Left cardiac atrium (tissue), 4 donors: ENCODE data around the gene NKD2. TPM values are rescaled to one million over a fixed set of nuclear protein-coding genes. Genes with fewer than 3 reads are reported as not detected.
"Not testable (repeated sequence)": the region's sequence is repeated elsewhere in the genome, so short reads cannot be mapped to it uniquely, and the experiment has no call there.

Experiments
- ATAC-seq, 2 donors: fragments of 200-7000 bp; cut with Tn5 transposase; one replicate each; pipeline ENCODE4 v1.9.1; 2020; ENCODE audit warnings: mild to moderate bottlenecking in 2 of 2, moderate library complexity in 2 of 2
- DNase-seq: peaks from one replicate; pipeline ENCODE4 v3.0.0-alpha.2; 2020
- intact Hi-C, 2 donors: fragments of 100-400 bp; cut with DNase I; formaldehyde crosslinking; loops; one replicate each; pipeline versions ENCODE4 v1.14.1 to v1.15.1; 2022 to 2023
- total RNA-seq, 2 donors: library from RNA; stranded (reverse); fragmentation: NEBNext Ultra II Directional; extraction: Animal tissue kit (Norgen Biotek cat#: 25700); gene quantifications; one replicate each; pipeline ENCODE4 v1.2.1, GENCODE V29; 2021
- donor health status: DM: no; HTN: yes; CAD: no.
- donor health status: DM: no; HTN: yes; CAD: no; lungs with severe emphysema.
- donor health status: DM: yes; HTN: yes; CAD: no.
- donor health status: Dilated cardiomyopathy.

Gene NKD2
- total RNA-seq, 2 donors from 2014 or later = 4.4 to 10.4 TPM

DNA sequence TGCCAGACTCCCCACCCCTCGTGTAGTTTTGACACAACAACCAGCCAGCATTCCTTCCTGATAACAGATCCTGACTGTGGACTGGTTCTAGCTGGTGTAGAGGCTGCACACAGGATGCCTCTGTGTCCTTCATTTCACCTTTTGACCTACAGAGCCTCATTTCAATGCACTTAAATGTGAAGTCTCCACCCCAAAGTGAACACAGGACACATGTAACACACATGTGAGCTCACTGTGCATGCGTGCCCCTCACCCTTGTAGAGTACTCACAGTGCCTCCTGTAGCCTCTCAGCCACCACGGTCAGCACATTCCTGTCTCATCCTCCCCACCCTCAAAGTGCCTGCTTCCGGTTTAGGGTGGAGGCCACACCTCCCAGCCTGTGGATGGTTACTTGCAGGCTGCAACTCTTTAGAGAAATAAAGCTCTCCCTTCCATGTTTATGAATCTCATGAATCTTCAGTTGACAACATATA is 11.6 kb upstream of the NKD2 start:
- intact Hi-C loops = loop anchor here in 1 of 2 donors (10.0 kb wide), 1 partner anchor 72 kb away; no protein-coding TSS in a partner anchor
- ATAC-seq = peak; percentile 61 to 65
- DNase-seq = peak; percentile 59

DNA sequence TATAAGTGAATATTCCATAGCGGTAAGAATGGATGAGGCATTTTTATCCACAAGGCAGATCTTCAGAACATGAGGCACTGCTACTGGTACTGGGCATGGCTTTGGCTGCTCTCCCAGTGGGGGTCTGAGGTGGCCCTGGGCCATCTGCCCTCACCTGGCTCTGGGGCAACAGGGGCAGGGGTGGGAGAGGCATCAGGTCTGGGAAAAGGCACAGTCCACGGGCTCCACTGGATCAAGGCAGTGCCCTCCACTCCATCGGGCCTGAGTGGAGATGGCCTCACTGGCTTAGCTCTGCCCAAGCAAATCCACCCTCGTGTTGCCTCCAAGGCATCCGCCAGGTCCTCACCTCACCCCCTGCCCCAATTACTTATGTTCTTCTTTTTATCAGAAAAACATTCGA is 10.9 kb upstream of the NKD2 start:
- intact Hi-C loops = loop anchor here in 1 of 2 donors (10.0 kb wide), 1 partner anchor 73 kb away; no protein-coding TSS in a partner anchor
- ATAC-seq (no peak), DNase-seq (no peak)

DNA sequence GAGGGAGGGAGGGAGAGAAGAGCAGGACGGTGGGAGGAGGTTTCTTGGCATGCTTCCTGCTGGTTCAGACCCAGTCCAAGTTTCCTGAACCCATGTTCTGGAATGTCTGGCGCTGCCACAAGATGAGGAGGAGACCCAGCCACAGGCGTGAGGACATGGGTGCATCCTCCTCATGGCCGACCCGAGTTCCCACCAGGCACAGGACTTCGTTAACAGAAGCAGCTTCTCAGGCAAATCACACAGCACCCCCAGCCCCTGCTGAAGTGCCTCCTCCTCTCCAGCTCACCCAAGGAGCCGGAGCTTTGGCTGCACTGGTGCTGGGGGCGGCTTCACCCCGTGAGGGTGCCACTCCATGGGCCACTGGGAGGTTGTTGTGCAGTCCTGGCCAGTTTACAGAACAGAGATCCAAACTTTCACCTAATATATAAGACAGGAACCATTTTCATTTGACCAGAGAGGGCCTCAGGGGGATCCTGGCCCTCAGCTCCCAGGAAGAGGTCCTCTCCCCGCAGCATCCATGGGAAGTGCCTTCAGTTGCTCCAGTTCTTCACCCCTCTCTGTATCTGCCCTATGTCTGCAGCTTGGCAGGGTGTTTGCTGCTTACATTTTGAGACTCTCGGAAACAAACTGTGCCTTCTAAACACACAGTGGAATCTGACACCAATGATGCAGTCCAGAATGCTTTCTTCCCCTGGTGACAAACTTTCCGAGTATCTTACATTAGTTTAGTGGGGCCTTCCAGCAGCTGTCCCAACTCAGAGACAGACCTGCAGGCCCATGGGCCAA is 10.2 kb upstream of the NKD2 start:
- intact Hi-C loops = loop anchor here in 1 of 2 donors (10.0 kb wide), 1 partner anchor 74 kb away; no protein-coding TSS in a partner anchor
- ATAC-seq = no peak
- peak; percentile 29 for DNase-seq

DNA sequence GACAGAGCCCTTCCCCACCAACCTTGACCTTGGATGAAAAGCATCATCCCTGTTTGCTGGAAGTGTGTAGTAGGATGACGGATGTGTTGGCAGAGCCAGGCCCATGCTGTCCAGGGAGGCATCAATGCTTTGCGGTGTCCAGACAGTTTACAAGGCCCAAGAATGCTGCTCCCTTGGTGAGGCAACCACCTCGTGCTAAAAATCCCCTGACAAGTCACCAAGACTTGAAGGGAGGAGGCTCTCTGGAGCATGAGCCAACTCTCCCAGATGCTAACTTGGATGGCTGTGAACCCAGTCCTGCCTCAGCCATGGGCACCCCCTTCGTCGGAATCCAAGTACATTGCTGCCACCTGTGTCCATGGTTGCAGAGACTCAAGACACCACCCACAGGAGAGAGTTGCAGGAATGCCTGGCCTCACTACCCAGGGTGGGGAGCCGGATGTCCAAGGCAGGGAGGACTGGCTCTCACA is 9.5 kb upstream of the NKD2 start:
- DNase-seq = peak; percentile 28
- intact Hi-C loops = loop anchor here in 1 of 2 donors (10.0 kb wide), 1 partner anchor 74 kb away; no protein-coding TSS in a partner anchor
- no peak for ATAC-seq

DNA sequence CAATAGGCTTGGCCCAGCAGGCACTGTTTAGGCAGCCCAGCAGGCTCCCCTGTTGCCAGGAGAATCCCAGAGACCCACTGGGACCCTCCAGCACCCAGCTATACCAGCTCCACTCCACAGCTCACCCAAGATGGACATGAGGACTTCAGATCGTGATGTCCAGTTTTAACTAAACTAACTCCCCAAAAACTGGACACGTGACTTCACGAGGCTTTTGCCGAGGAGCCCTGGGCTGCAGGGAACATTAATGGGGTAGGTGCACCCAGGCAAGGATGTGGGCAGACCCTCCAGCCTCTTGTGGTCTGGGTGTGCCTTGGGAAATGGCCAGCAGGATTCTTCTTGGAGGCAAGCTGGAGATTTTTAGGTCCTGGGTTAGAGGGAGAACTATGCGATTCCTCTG is 8.9 kb upstream of the NKD2 start:
- no peak for ATAC-seq
- intact Hi-C loops = loop anchor here in 1 of 2 donors (10.0 kb wide), 1 partner anchor 75 kb away; no protein-coding TSS in a partner anchor
- no peak for DNase-seq

DNA sequence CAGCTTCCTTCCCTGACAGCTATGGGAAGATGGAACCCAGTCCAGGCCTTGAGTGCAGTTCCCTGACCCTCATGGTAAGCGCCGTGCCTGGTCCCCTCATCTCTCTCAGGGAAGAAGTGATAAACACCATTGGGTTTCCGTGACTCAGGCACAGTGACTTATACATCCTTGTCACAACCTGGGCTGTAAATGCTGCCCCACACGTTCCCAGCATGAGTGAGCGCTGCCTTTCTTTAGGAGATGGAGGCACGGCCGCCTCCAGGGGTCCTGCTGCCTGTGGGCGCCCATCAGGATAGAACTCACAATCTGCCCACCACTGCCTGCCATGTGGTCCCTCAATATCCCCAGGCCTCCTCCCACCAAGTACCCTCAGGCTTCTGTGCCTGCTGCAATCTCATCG is 8.3 kb upstream of the NKD2 start:
- DNase-seq (no peak), ATAC-seq (no peak)
- intact Hi-C loops = no loop called here

DNA sequence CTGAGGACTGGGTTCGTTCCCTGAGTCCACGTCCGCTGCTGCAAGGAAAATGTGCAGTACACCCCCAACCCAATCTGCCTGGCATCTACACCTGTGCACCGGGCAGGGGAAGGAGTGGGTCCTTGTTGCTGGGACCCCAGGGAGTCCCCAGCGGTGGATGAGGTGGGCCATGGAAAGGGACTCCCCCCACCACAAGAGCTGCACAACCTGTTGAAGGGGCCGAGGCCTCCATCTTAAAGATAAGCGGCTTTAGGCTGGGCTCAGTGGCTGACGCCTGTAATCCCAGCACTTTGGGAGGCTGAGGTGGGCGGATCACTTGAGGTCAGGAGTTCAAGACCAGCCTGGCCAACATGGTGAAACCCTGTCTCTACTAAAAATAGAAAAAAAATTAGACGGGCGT is 7.8 kb upstream of the NKD2 start:
- intact Hi-C loops, DNase-seq, ATAC-seq: not testable (repeated sequence)

DNA sequence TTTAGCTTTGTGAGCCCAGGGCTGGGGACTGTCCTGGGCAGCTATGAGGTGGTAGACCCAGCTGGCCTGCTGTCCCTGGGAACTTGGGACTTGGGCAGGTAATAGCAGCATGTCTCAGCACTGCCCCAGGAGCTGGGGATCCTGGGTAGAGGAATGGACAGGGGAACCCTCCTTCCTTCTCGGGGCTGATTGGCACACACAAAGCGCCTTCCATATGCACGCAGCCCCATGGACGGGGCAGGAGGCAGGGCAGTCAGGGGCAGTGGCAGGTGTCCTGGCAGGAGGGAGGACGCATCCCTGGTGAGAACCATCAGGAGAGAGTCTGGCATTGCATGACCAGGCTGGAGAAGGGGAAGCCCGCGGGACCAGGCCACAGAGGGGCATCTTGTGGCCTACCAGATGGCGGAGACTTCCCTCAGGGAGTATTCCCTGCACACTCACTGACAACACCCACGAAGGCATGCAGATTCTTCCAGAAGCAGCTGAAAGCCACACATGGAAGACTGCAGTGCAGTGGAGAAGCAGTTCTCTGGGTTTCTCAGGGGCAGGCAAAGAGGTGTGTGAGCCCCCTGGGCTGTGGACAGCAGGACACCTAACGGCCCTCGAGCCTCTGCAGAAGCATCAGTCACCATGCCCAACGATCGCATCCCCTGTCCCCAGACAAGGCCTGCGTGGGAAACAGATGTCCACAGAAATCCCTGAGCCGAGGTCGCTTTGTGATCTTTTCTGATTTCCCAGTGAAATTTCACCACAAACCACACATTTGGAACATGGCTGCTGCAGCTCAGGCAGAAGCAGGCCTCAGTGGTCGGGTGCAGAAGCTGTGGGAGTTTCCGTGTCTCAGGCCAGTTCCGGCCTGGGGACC is 7.0 kb upstream of the NKD2 start:
- no peak for DNase-seq
- no peak for ATAC-seq
- intact Hi-C loops = no loop called here

DNA sequence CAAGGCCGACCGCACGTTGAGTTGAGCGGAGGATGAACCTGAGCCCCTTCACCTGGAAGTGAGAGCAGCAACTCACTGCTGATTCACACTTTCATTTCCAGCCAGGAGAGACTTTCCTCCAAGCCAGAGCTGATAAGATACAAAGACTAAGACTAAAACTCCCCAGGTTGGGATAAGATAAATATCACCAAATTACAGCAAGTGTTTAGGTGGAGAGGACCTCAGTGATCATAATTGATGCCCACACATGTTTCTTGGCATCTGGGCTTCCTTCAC is 6.4 kb upstream of the NKD2 start:
- intact Hi-C loops = no loop called here
- ATAC-seq (no peak), DNase-seq (no peak)

DNA sequence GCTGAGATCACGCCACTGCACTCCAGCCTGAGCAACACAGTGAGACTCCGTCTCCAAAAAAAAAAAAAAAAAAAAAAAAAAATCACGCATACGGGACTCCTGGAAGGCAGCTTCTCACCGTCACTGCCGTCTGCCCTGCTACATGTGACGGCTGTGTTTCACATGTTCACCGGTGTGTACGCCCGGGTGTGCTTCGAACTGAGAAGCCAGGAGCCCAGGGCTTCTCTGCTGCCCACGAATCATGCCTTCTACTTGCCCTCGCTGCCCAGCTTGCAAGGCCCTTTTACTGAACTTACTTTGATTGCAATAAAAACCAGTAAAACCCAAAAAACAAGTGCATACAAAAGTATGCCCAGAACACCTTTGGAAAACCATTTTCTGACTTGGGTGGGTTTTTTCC is 5.8 kb upstream of the NKD2 start:
- ATAC-seq = no peak
- intact Hi-C loops = no loop called here

DNA sequence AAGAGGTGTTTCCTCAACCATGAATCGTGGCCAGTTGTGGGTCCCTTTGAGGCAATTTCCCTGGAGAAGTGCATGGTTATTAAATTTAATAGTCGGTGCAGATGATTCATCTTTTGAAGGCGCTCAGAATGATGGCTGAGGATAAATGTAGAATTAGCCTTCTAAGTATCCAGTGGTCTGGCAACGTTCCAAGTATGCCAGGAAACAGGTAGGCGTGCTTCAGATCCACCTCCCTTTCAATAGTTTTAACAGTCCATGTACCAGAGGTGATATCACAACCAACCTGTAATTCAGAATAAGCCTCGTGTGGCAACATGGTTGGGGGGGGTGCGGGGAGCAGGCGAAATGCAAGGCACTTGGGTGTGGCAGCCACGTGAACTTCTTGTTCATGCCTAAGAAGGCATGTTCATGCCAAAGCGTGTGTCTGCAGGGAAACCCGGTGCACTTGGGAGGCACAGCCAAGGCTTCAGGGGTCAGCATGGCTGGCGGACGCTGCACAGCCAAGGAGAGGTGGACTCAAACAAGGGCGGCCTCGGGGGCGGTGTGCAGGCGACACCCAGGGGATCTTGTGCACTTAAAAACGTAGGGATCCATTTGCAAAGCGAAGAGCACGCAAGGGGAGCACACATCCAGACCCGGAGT is 5.2 kb upstream of the NKD2 start:
- no peak for DNase-seq
- no peak for ATAC-seq
- intact Hi-C loops = no loop called here

More for the DNA sequence above, 5.8 kb upstream of the NKD2 start:
- DNase-seq = no peak

DNA sequence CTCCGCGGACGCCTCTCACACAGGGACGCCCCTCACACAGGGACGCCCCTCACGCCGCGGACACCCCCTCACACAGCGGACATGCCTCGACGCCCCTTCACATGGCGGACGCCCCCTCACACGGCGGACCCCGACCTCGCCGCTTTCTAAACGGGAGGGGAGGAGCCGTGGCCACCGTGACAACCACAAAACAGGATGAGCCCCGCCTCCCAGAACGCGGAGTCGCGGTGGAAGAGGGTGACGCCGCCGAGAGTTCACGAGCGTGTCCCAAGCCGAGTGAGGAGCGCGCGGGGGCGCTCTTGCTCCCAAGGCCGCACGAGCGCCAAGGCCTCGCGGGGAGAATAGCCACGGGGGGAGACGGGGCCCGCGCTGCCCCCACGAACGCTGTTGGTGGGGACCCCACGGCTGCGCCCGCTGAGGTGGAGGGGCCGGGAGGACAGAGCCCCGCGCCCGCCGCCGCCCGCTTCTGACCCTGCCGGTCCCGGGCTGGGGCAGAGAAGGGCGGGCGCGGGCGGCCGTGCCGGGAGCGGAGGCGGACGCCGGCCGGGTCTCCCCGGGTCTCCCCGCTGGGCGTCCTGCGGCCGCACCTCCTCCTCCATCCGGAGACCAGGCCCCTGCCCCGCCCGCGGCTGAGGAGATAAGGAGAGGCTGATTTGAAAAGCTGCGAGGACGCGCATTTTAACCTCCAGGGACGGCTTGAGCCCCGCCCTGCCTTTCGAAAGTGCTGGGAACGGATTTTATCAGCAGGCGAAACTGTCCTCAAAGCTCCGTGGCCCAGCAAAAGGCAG is 3.9 kb upstream of the NKD2 start:
- ATAC-seq (peak; percentile 80 to 84), DNase-seq (peak; percentile 90)
- intact Hi-C loops = loop anchor here in 1 of 2 donors (5.0 kb wide), 1 partner anchor 133 kb away; no protein-coding TSS in a partner anchor

DNA sequence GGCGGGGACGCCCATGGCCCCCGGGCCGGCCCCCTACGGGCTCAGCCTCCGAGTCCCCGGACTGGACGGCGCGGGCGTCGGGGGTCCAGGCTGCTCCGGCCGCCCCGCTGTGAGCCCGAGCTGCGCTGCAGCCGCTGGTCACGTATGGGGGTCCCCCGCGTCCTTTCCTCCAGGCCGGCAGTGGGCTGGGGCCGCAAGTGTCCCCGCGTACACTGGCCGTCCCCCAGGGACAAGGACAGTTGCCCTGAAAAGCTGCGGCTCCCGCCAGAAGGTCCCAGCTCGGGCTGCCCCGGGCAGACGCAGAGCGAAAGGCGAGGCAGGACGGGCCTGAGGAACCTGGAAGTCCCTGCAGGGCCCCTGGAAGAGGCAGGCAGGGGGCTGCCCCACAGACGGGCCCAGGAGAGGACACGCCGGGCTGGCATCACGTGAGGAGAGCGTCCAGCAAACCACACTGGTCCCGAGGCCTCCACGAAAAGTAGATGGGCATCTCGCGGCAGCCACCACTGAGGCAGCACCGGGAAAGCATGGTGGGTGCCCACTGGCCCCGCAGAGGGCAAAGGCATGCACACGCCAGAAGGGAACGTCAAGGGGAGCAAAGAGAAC is 3.3 kb upstream of the NKD2 start:
- no peak for ATAC-seq
- intact Hi-C loops = loop anchor here in 1 of 2 donors (5.0 kb wide), 1 partner anchor 132 kb away; no protein-coding TSS in a partner anchor

DNA sequence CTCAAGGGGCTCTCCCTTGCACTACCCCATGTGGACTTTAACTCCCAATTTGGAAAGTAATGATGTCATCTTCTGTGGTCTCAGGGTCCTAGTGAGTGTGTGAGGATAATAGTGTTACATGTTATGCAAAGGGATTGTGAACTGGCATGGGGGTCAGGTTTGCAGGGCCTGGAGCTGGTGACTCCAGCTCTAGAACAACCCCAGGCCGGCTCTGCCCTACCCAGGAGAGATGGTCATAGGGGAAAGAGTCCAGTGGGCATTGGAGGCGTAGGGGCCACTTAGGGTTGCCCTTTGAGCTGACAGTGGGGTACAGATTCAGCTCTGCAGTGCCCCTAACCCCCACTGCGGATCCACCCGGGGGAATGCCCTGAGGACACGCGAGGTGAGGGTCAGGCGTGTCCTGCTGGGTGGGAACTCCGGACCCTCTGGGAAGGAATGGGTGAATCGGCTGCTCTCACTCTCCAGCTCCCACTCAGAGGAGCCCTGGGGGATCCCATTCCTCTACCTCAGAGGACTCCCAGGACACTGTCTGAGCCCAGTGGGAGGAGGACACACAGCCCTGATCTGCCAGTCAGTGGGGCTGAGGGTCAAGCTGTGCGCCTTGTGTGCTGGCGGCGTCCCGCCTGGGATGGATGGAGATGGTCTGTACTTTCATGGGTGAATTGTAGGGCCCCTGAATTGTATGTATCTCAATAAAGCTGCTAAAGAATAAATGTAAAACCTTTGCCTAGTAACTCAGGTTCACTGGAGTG is 2.5 kb upstream of the NKD2 start:
- intact Hi-C loops = loop anchor here in 1 of 2 donors (5.0 kb wide), 1 partner anchor 131 kb away; no protein-coding TSS in a partner anchor
- ATAC-seq = no peak
- DNase-seq = peak; percentile 20

More for the DNA sequence above, 3.3 kb upstream of the NKD2 start:
- peak; percentile 36 for DNase-seq

DNA sequence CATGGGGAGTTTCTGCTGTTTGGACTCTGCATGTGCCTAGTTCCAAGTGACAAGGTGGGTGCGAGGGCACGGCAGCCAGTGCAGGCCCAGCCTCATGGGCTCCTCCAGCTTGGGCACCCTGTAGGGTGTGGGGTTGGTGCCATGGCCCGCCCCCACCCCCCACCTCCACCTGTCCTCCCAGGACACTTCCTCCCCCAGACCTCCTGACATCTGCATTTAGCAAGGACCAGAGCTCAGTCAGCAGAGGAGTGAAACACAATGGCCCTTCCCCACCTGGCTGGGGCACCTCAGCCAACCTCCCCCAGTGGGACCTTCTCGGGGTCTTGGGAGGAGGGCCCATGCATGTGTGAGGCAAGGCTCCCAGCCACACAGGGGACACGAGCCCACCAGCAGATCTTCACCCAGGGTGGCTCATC is 1.9 kb upstream of the NKD2 start:
- DNase-seq (no peak), ATAC-seq (no peak)
- intact Hi-C loops = loop anchor here in 1 of 2 donors (5.0 kb wide), 1 partner anchor 131 kb away; no protein-coding TSS in a partner anchor

DNA sequence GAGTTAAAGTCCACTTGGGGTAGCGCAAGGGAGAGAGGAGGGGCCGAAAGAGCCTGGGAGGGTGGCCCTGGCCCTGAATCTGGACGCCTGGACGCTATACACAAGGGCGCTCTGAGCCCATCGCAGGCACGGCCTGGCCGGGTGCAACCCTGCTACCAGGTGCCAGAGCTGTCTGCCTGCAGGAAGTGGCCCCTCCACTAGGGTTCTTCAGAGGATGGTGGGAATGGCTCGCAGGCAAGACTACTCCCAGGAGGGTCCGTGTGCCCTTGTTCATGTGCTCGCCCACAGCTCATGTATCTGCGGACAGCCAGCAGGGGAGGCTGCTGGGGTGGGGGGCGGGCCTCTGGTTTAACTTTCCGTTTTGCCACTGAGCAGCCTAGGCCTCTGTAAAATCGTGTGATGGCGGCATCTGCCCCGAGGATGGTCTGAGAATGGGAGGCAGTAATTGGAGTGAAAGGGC is 1.4 kb upstream of the NKD2 start:
- intact Hi-C loops = loop anchor here in 1 of 2 donors (5.0 kb wide), 1 partner anchor 130 kb away; no protein-coding TSS in a partner anchor
- ATAC-seq (no peak), DNase-seq (peak; percentile 19)
